GM18505 (cell line): ENCODE results near the gene PFKP.

Source experiments
- ATAC-seq: cut with Tn5 transposase; IDR thresholded peaks from one replicate; pipeline ENCODE4 v1.9.1; 2021; ENCODE audit not compliant: unreplicated experiment
- POLR2A ChIP-seq: IDR thresholded peaks from 4 replicates; pipeline ENCODE4 v1.6.1; 2011; ENCODE audit warnings: borderline replicate concordance; ENCODE audit not compliant: insufficient read depth, insufficient read length; ENCODE audit errors: extremely low read depth

PFKP gene

GRCh38 chr10:3136763-3137611 lies 69.6 kb downstream of the PFKP start:
- ATAC-seq, result no peak
- TF ChIP-seq POLR2A, result no peak

GRCh38 chr10:3137958-3138726 lies 70.8 kb downstream of the PFKP start:
- ATAC-seq, result no peak
- TF ChIP-seq POLR2A, result no peak

GRCh38 chr10:3139216-3139910 lies 72.0 kb downstream of the PFKP start:
- no peak for TF ChIP-seq POLR2A
- no peak for ATAC-seq

GRCh38 chr10:3140280-3140679 lies 72.9 kb downstream of the PFKP start:
- no peak for ATAC-seq
- no peak for TF ChIP-seq POLR2A

- ATAC-seq, result no peak
These were observed 74.1 kb downstream of the PFKP start for GRCh38 chr10:3141351-3142005.

GRCh38 chr10:3142146-3142875 lies 75.0 kb downstream of the PFKP start:
- no peak for ATAC-seq
- no peak for TF ChIP-seq POLR2A

More at GRCh38 chr10:3141351-3142005, 74.1 kb downstream of the PFKP start:
- no peak for TF ChIP-seq POLR2A

GRCh38 chr10:3143366-3143765 lies 76.0 kb downstream of the PFKP start:
- TF ChIP-seq POLR2A, result no peak
- no peak for ATAC-seq

GRCh38 chr10:3143791-3144434 lies 76.6 kb downstream of the PFKP start:
- no peak for ATAC-seq
- no peak for TF ChIP-seq POLR2A

GRCh38 chr10:3145366-3145765 lies 78.0 kb downstream of the PFKP start:
- ATAC-seq, result no peak
- no peak for TF ChIP-seq POLR2A

GRCh38 chr10:3146289-3146688 lies 78.9 kb downstream of the PFKP start:
- no peak for ATAC-seq
- no peak for TF ChIP-seq POLR2A

- ATAC-seq, result no peak
- TF ChIP-seq POLR2A, result no peak
These were observed 79.9 kb downstream of the PFKP start for GRCh38 chr10:3147117-3147820.
